GM18909 (cell line): ENCODE results near the gene DTD1.
"Not testable (repeated sequence)": the region's sequence is repeated elsewhere in the genome, so short reads cannot be mapped to it uniquely, and the experiment has no call there.

Source experiments
- ATAC-seq: cut with Tn5 transposase; IDR thresholded peaks from one replicate; pipeline ENCODE4 v1.9.1; 2021; ENCODE audit warnings: mild to moderate bottlenecking; ENCODE audit not compliant: unreplicated experiment, poor library complexity

The DTD1 gene

GRCh38 chr20:18737140-18737539, 149.3 kb downstream of the DTD1 start:
- ATAC-seq, result no peak

GRCh38 chr20:18738055-18738454, 150.2 kb downstream of the DTD1 start:
- ATAC-seq, result no peak

- no peak for ATAC-seq
Measured at GRCh38 chr20:18738888-18739287, 151.0 kb downstream of the DTD1 start.

DNA sequence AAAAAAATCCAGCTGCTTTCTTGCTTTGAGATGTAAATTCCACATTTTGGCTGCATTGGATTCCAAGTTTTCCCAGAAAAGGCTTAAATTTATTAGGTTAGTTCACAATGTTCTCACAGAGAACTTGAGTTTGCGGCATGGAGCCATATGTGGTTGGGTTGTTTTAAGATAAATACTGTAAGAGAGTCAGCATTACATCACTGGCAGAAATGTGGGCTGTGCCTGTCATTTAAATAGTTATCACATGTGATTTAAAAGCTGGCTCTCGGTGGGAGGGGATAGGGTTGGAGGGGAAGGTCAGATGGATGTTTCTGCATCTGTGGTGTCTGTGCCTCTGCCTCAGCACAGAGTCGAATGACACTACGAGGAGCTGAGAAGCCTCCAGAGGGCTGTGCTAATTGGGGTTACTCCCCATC, 151.9 kb downstream of the DTD1 start:
- no peak for ATAC-seq

GRCh38 chr20:18740726-18741125, 152.9 kb downstream of the DTD1 start:
- no peak for ATAC-seq

DNA sequence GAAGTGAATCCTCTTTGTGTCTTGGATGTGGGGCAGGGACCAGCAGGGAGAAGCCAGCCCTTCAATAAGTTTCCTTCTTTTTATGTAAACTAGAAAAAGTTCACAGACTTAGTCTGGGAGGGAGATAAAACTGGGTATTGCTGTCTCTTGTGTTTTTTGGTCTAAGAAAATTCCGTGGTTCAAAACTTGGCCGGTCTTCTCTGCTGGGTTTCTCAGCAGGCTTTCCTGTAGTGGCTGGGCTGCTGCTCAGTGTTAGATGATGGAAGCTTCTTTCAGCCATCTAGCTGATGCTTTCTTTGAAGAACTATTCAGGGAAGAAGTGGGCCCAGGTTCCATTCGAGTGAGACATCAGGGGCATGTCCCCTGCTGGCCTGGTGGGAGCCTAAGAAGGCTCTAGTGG, 155.0 kb downstream of the DTD1 start:
- no peak for ATAC-seq

DNA sequence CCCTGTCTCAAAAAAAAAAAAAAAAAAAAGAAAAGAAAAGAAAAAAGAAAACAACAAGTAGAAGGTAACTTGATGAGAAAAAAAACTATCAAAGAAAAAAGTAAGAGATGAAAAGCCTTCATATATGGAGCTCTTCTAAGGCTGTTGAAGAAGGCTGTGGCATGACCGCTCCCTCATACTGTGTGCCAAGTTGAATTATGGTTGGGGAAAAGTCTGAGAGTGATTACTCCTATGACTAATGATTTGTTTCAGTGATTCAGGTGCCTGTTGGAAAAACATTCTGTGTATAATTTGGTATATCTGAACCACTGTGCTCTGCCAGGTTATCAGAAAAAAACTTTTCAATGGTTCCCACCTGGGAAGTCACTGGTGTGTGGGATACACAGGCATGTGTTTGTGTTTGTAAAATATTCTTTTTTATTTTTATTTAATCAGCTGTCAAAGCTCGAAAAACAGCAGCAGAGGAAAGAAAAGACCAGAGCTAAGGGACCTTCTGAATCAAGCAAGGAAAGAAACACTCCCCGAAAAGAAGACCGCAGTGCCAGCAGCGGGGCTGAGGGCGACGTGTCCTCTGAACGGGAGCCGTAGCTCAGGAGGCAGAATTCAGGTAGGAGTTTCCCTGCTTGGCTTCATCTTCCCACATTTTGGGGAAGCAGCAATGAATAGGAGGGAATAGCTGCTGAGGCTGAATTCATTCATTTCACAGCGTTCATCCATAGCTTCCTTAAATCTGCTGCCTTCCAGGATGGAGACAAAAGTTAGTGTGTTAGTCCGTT, 156.0 kb downstream of the DTD1 start:
- no peak for ATAC-seq

GRCh38 chr20:18747090-18747489, 159.2 kb downstream of the DTD1 start:
- no peak for ATAC-seq

- no peak for ATAC-seq
Measured at GRCh38 chr20:18748987-18749386, 161.1 kb downstream of the DTD1 start.

DNA sequence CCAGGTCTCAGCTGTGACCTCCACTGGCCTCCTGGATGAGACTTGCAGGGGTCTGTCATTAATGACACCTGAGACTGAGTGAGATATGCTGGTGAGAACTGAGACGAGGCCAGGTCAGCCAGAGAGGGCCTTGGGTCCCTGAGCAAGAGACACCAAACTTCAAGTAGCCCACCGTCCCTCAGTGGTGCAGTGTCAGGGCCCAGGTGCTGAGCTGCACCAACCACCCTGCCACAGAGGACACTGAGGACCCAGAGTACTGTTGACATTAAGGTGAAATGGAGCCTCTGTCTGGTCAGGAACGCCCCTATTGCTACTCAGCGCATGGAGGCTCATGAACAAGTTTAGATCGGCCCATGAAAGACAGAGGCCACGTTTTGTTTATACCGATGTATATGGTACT, 161.7 kb downstream of the DTD1 start:
- ATAC-seq, result no peak

- ATAC-seq, result no peak
Measured at GRCh38 chr20:18750735-18751134, 162.9 kb downstream of the DTD1 start.

DNA sequence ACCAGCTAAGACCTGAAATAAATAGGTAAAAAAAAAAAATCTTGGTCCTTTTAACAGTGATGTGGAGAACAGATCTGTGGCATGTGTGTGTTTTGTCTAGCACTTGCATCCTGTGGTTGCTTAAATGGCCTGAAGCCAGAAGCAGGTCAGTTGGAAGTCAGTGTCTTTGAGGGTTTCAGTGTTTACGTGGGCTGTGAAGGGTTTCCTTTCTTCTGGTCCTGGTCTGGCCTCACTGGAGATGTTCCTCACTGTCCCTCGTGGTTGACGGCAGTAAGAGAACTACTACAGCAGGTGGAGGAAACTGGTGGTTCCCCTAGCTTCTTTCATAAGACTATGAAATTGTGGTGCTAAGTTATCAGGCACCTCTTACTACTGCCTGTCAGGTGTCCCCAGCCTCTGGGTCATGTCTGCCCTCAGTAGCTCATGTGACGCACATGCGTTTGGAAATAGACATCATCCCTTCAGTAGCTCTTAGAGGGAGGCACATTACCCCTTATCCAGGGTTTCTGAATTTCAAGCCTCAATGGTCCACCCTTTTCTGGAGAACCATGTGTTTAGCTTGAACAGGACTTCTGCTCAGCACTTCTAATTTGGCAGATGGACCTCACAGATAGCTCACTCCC, 166.3 kb downstream of the DTD1 start:
- ATAC-seq, result peak; percentile 99

DNA sequence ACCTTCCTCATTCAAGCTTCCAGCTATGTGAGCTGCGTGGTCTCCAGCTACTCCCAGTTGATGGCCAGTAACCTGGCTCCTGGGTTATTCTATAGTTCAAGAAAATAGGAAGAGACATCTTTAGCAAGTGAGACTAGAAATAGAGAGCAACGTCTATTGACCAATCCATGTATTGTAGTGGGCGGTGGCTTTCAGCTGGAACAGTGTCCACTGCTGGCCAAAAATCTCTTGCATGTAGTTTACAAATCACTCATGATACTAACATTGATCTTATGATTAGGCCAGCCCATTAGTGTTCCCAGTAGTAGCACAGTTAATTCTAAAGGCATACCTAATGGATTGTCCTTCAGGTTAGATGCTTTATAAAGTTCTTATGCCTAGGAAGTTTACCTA, 166.8 kb downstream of the DTD1 start:
- no peak for ATAC-seq

DNA sequence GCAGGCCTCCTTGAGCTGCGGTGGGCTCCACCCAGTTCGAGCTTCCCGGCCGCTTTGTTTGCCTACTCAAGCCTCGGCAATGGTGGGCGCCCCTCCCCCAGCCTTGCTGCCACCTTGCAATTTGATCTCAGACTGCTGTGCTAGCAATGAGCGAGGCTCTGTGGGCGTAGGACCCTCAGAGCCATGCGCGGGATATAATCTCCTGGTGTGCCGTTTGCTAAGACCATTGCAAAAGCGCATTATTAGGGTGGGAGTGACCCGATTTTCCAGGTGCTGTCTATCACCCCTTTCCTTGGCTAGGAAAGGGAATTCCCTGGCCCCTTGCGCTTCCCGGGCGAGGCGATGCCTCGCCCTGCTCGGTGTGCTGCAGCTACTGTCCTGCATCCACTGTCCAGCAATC, 173.0 kb downstream of the DTD1 start:
- not testable (repeated sequence) for ATAC-seq

DNA sequence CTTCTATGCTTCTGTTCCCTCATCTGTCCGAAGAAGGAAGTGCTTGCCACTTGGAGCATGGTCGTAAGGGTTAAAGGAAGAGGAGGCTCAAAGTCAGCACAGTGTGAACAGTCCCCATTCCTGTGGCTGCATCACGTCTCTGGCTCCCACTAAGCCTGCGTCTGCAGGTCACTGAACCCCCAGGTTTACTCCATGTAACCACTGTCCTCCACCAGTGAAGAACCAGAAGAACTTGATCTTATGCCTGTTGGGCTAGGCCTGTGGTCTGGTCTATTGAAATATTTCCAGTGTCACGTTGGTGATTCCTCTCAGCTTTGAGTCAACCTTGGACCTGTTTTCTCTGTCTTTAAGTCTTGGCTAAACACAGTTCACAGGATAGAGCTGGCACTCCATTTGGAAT, 179.8 kb downstream of the DTD1 start:
- no peak for ATAC-seq

DNA sequence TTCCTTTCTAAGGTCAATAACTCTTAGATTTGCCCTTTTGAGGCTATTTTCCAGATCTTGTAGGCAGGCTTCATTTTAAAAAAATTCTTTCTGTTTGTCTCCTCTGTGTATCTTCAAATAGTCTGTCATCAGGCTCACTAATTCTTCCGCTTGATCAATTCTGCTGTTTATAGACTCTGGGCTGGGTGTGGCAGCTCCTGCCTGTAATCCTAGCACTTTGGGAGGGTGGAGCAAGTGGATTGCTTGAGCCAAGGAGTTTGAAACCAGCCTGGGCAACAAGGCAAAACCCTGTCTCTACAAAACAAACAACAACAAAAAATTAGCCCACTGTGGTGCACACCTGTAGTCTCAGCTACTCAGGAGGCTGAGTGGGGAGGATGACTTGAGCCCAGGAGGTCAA, 185.7 kb downstream of the DTD1 start:
- ATAC-seq, result no peak

DNA sequence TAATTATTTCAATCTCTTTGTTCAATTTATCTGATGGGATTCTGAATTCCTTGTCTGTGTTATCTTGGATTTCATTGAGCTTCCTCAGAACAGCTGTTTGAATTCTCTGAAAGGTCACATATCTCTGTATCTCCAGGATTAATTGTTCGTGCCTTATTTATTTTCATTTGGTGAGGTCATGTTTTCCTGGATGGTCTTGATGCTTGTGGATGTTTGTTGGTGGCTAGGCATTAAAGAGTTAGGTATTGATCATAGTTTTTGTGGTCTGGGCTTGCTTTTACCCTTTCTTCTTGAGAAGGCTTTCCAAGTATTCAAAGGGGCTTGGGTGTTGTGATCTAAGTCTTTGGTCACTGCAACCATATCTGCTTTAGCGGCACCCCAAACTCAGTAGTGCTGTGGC, 186.4 kb downstream of the DTD1 start:
- no peak for ATAC-seq

GRCh38 chr20:18775633-18776032, 187.8 kb downstream of the DTD1 start:
- no peak for ATAC-seq

GRCh38 chr20:18778690-18779392, 191.0 kb downstream of the DTD1 start:
- ATAC-seq, result no peak

- no peak for ATAC-seq
Measured at GRCh38 chr20:18780385-18781130, 192.7 kb downstream of the DTD1 start.

DNA sequence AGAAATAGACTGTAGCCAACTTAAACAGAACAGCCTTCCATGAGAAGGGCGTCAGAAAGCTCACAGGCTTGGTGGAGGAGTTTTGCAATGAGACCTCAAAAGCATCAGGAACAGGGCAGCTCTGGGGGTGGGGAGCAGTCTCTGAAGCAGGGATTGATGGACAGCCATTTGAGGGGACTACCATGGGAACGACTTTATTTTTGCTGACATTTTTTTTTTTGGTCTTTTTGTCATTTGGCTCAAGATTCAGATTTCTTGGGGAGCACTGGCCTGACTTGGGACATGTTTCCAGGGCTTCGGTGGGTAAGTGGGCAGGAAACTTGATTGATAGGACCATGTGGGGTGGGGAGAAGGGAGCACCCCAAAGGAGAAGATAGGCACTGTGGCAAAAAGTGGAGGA, 193.7 kb downstream of the DTD1 start:
- no peak for ATAC-seq
